ENCODE data around the gene CNTNAP3.
"Not testable (repeated sequence)": the region's sequence is repeated elsewhere in the genome, so short reads cannot be mapped to it uniquely, and the experiment has no call there.

Gene CNTNAP3

DNA sequence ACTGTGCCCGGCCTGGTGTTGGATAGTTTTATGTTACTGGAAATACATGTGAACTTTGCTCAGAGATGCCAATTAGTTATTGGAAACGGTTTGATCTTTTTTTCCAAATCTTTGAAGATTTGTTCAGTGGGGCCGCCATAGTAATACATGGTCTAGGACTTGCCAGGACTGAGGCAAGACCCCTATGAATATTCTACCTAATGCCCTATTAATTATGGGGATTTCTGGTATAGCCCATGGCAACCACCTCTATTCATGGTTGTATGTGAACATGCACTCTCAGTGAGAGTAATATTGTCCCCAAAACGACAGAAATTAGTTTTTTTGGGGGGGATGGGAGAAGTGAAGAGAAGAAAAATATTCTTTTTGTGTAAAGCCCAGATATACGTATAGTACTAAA, 220.3 kb downstream of the CNTNAP3 start:
- DNase-seq, result not testable (repeated sequence)

DNA sequence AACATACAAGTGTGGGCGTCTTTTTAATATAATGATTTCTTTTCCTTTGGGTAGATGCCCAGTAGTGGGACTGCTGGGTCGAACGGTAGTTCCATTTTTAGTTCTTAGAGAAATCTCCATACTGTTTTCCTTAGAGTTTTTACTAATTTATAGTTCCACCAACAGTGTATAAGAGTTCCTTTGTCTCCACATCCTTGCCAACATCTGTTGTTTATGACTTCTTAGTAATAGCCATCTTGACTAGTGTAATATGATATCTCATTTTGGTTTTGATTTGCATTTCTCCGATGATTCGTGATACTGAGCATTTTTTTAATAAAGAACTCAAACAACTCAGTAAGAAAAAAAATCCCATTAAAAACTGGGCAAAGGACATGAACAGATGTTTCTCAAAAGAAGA, 225.0 kb downstream of the CNTNAP3 start:
- DNase-seq, result not testable (repeated sequence)

GRCh38 chr9:39054453-39054852, 233.5 kb downstream of the CNTNAP3 start:
- DNase-seq, result not testable (repeated sequence)

- not testable (repeated sequence) for DNase-seq
Measured at GRCh38 chr9:39046833-39047232, 241.1 kb downstream of the CNTNAP3 start.

- DNase-seq, result not testable (repeated sequence)
Measured at GRCh38 chr9:39042352-39042803, 245.6 kb downstream of the CNTNAP3 start.

- not testable (repeated sequence) for DNase-seq
Measured at GRCh38 chr9:39041774-39042173, 246.2 kb downstream of the CNTNAP3 start.

GRCh38 chr9:39039148-39039547, 248.8 kb downstream of the CNTNAP3 start:
- DNase-seq, result not testable (repeated sequence)

DNA sequence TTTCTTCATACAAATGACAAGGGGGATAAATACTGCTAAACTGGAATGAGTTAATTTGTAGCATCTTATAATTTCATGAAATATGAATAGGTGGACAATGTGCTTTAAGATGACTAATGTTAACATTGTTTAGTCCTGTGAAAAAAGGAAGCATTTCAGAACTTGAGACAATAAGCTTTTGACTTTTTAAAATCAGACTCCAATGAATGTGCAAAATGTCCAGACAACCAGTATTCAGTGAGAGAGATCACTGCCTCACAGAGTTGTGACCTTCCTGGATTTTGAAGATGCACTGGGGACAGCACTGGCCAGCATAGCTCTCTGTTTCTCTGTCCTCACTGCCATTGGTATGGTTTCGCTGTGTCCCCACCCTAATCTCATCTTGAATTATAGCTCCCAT, 249.7 kb downstream of the CNTNAP3 start:
- not testable (repeated sequence) for DNase-seq

GRCh38 chr9:39033849-39034248, 254.1 kb downstream of the CNTNAP3 start:
- DNase-seq, result not testable (repeated sequence)

- DNase-seq, result not testable (repeated sequence)
Measured at GRCh38 chr9:39030204-39031019, 257.6 kb downstream of the CNTNAP3 start.

DNA sequence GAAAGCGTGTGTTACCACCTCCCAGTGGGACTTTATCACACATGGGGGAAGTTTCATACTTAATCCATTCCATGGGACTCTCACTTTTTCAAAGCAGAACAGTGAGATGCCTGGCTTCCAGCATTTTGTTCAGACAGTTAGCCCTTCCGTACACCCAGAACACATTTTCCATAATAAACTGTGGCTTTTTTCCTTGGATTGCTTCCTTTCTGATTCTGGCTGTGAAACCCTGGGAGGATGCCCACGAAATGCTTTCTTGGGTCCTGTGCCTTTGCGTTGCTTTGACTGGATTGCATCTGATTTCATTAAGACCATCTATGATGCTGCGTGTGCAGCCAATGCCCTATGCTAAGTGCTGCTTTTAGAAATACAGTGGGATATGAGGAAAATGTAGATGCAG, 259.1 kb downstream of the CNTNAP3 start:
- not testable (repeated sequence) for DNase-seq

DNA sequence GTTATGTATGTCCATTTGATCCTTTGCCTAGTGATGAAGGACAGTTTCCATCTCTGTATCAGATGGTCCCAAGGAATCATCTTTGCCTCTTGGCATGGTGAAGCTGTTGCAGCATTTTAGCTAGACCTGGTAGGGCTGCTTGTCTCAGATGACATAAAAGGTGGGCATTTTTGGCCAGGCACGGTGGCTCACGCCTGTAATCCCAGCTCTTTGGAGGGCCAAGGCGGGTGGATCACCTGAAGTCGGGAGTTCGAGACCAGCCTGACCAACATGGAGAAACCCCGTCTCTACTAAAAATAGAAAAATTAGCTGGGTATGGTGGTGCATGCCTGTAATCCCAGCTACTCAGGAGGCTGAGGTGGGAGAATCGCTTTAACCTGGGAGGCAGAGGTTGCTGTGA, 259.8 kb downstream of the CNTNAP3 start:
- DNase-seq, result not testable (repeated sequence)

- not testable (repeated sequence) for DNase-seq
Measured at GRCh38 chr9:39025911-39026588, 261.9 kb downstream of the CNTNAP3 start.

Data from NCI-H524 (cell line).